HepG2 (cell line): Measurements from ENCODE around the gene ADCY6. TPM values are rescaled to one million over a fixed set of nuclear protein-coding genes. Genes with fewer than 3 reads are reported as not detected.
A peak's percentile ranks its signal among the peaks of the same experiment; 100 is the strongest.

Experiments used
- ATAC-seq: fragments of 200-7000 bp; cut with Tn5 transposase; 3 replicates; pipeline ENCODE4 v1.9.1; 2020; ENCODE audit warnings: mild to moderate bottlenecking, moderate library complexity
- BruUV-seq: library from RNA; stranded (reverse); fragments of 400-500 nt; replicated peaks from 2 replicates; lab custom pipeline; 2021; lab: Mats Ljungman, UMichigan
- CTCF ChIA-PET: fragments of 300-600 bp; formaldehyde crosslinking; extraction: SDS; loops from one replicate; lab custom pipeline; 2021; ENCODE audit warnings: low total read pairs, inconsistent platforms, low intra/inter-chr PET ratio; lab: Yijun Ruan, JAX
- POLR2A ChIA-PET: fragments of 350-600 bp; sonication (Branson Sonifier 250); formaldehyde crosslinking; loops from one replicate; lab custom pipeline; 2020; ENCODE audit warnings: antibody characterized with exemption, inconsistent platforms; lab: Yijun Ruan, JAX
- DNase-seq: peaks from one replicate; pipeline ENCODE4 v3.0.0-alpha.2; 2015; ENCODE audit warnings: low spot score
- FAIRE-seq: peaks from 3 replicates; lab custom pipeline; 2011; peaks lifted over from hg19 to GRCh38; lab: Jason Lieb, UNC
- H2AFZ ChIP-seq: one replicate; pipeline ENCODE4 v1.6.1; 2011; ENCODE audit warnings: low read length, inconsistent platforms
- H3K27ac ChIP-seq: fragments of 300-600 bp; 3 replicates; pipeline ENCODE4 v1.8.0; 2011; ENCODE audit warnings: mixed run types, mild to moderate bottlenecking, mixed read lengths, low read length, inconsistent platforms; ENCODE audit not compliant: insufficient read depth; ENCODE audit errors: extremely low read length
- H3K27me3 ChIP-seq, 2 experiments: fragments of 200-600 bp in 1 of 2; 2 replicates in 1 of 2; 3 replicates in 1 of 2; pipeline versions ENCODE4 v1.6.0 to v1.8.0; 2011; ENCODE audit warnings: low read length in 2 of 2, mild to moderate bottlenecking in 2 of 2, moderate library complexity in 2 of 2, inconsistent platforms in 1 of 2; ENCODE audit not compliant: insufficient read depth in 2 of 2, control insufficient read depth in 1 of 2
- H3K36me3 ChIP-seq, 2 experiments: fragments of 200-600 bp in 1 of 2; replicated peaks in 1 of 2; 2 replicates in 1 of 2; 3 replicates in 1 of 2; pipeline versions ENCODE4 v1.5.1 to v1.8.0; 2011; ENCODE audit warnings: low read length in 2 of 2, inconsistent platforms in 1 of 2; ENCODE audit not compliant: insufficient read depth in 2 of 2, control insufficient read depth in 1 of 2
- H3K4me1 ChIP-seq: 2 replicates; pipeline ENCODE4 v1.5.1; 2012; ENCODE audit warnings: low read length, inconsistent platforms; ENCODE audit not compliant: insufficient read depth
- H3K4me2 ChIP-seq: 2 replicates; pipeline ENCODE4 v1.6.0; 2011; ENCODE audit warnings: low read depth, low read length, inconsistent platforms
- H3K4me3 ChIP-seq, 3 experiments: fragments of 200-600 bp in 1 of 3; sonication (generic), shearing (Covaris generic) in 1 of 3; replicated peaks in 1 of 3; 2 replicates each; pipeline ENCODE4 v1.5.1; 2011 to 2016; ENCODE audit warnings: low read length in 3 of 3, inconsistent platforms in 2 of 3, low read depth in 2 of 3, mild to moderate bottlenecking in 2 of 3, control low read depth in 1 of 3, mixed read lengths in 1 of 3; ENCODE audit not compliant: insufficient read depth in 1 of 3
- H3K79me2 ChIP-seq: one replicate; pipeline ENCODE4 v1.6.1; 2011; ENCODE audit warnings: low read length, inconsistent platforms; ENCODE audit not compliant: insufficient read depth
- H3K9ac ChIP-seq: 2 replicates; pipeline ENCODE4 v1.6.0; 2011; ENCODE audit warnings: mild to moderate bottlenecking, low read depth, low read length, inconsistent platforms; ENCODE audit not compliant: insufficient read depth
- H3K9me3 ChIP-seq: 2 replicates; pipeline ENCODE4 v1.5.1; 2012; ENCODE audit warnings: mild to moderate bottlenecking, low read length
- H4K20me1 ChIP-seq: 2 replicates; pipeline ENCODE4 v1.6.0; 2011; ENCODE audit warnings: inconsistent platforms, mild to moderate bottlenecking, low read length, moderate library complexity; ENCODE audit not compliant: insufficient read depth
- CEBPG ChIP-seq: IDR thresholded peaks from 2 replicates; pipeline ENCODE4 v1.6.1; 2016
- DNMT3B ChIP-seq: conservative IDR thresholded peaks from 2 replicates; pipeline ENCODE4 v1.6.1; 2016; ENCODE audit warnings: missing biosample characterization, control low read depth
- IRF2 ChIP-seq: IDR thresholded peaks from 2 replicates; pipeline ENCODE4 v1.6.1; 2018; ENCODE audit warnings: missing genetic modification reagents, missing compliant biosample characterization
- JUN ChIP-seq: sonication (generic); formaldehyde crosslinking; IDR thresholded peaks from 2 replicates; pipeline ENCODE4 v1.4.0; 2020; ENCODE audit warnings: mild to moderate bottlenecking, missing genetic modification reagents
- ONECUT2 ChIP-seq: sonication (generic); formaldehyde crosslinking; IDR thresholded peaks from 2 replicates; pipeline ENCODE4 v1.4.0; 2020; ENCODE audit warnings: missing genetic modification reagents
- REL ChIP-seq: sonication (generic); formaldehyde crosslinking; conservative IDR thresholded peaks from 2 replicates; pipeline ENCODE4 v1.8.0; 2022; ENCODE audit warnings: mild to moderate bottlenecking, missing genetic modification reagents, moderate library complexity
- REPIN1 ChIP-seq: sonication (generic); formaldehyde crosslinking; IDR thresholded peaks from 2 replicates; pipeline ENCODE4 v1.8.0; 2022; ENCODE audit warnings: missing genetic modification reagents, low read depth, mild to moderate bottlenecking, borderline replicate concordance
- SMAD3 ChIP-seq: sonication (generic); formaldehyde crosslinking; IDR thresholded peaks from 2 replicates; pipeline ENCODE4 v1.4.0; 2020; ENCODE audit warnings: missing genetic modification reagents
- STAG1 ChIP-seq: sonication (generic); formaldehyde crosslinking; IDR thresholded peaks from 2 replicates; pipeline ENCODE4 v1.4.0; 2020; ENCODE audit warnings: missing genetic modification reagents
- ZKSCAN8 ChIP-seq: IDR thresholded peaks from 2 replicates; pipeline ENCODE4 v1.6.1; 2016; ENCODE audit warnings: borderline replicate concordance, missing genetic modification reagents, missing compliant biosample characterization
- ZNF614 ChIP-seq: IDR thresholded peaks from 2 replicates; pipeline ENCODE4 v1.6.1; 2018; ENCODE audit warnings: missing biosample characterization, missing genetic modification reagents, inconsistent platforms, borderline replicate concordance
- ZSCAN9 ChIP-seq: IDR thresholded peaks from 2 replicates; pipeline ENCODE4 v1.6.1; 2016; ENCODE audit warnings: borderline replicate concordance
- WGBS: methylation state at CpG from one replicate; pipeline ENCODE4 v1.1.6; 2017; ENCODE audit warnings: low lambda C conversion rate; 5-methylcytosine and 5-hydroxymethylcytosine counted together
- in situ Hi-C: cut with HindIII; loops from 2 replicates; pipeline ENCODE4 v1.10.0; 2017; ENCODE audit warnings: low pct_unique_long_range_greater_than_20kb; ENCODE audit not compliant: extremely low pct_ligation_motif_present
- intact Hi-C: fragments of 100-400 bp; cut with micrococcal nuclease; formaldehyde crosslinking; loops from one replicate; pipeline ENCODE4 v1.10.0; 2022; ENCODE audit not compliant: unreplicated experiment
- polyA plus RNA-seq, 8 experiments: library from polyadenylated mRNA; depleted of rRNA in 3 of 8; stranded (reverse) in 7 of 8; unstranded in 1 of 8; fragments of >200 nt; fragmentation: Illumina TruSeq in 4 of 8; extraction: Trizol in 4 of 8; gene quantifications; 2 replicates each; pipeline versions ENCODE4 v1.2.1 to v1.2.3, GENCODE V29; 2011 to 2016; ENCODE audit warnings: low read depth in 4 of 8, missing spikeins in 1 of 8, mixed read lengths in 1 of 8; ENCODE audit not compliant: insufficient read depth in 1 of 8
- total RNA-seq, 5 experiments: library from RNA; depleted of rRNA; stranded (reverse); fragments of >200 nt; fragmentation: Illumina TruSeq; extraction: Trizol; gene quantifications; 2 replicates each; pipeline ENCODE4 v1.2.3, GENCODE V29; 2016; ENCODE audit warnings: low read depth in 1 of 5

Gene ADCY6
- total and polyA plus RNA-seq, 2 of the 13 experiments (the other 11 are each of a cell fraction or from before 2014, with no cell fraction given): 10.6 to 11.8 TPM

DNA sequence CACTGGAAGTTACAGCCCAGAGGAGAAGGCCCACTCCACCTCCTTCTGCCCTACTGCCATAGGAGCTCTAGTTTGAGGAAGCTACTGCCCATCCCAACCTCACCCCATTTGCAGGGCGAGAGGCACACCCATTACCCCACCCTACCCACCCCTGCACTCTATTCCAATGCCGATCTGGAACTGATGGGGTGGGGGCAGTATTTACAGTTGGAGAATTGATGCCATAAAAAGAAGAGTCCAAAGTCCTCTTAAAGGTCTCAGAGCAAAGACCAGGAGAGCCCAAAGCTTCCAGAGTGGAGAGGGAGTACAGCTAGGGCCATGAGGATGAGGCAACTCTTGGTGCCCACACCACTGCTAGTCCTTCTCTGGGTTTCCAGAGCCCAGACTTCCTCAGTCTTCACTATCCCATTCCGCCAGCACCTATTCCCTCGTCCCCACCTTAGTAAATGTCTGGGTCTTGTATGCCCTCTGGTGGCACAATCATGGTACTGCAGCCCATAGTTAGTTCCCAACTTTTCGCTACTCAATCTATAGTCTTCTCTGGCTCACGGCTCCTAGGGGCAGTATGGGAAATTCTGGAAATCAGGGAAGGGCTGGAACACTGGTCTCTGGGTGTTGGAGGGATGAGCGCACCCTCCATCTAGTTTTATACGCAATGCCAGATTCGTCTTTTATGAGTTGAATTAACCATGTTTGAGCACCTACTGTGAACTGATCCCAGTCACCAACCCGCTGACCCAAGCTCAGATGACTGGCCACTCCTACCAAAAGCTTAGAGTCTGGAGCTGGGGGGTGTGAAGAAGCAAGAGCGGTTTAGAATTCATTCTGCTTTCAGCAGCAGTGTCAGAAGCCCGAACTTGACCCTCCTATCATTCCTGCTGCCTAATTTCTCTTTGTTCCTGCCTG, 6.9 kb upstream of the ADCY6 start (continued):
- TF ChIP-seq REL (CRISPR knock-in tag) (no peak), ZNF614 (0 out of 2 replicates have a peak, but pooled peaks have one; percentile 36), ZSCAN9 (CRISPR knock-in tag) (0 out of 2 replicates have a peak, but pooled peaks have one; percentile 38), REPIN1 (peak; percentile 61; the same call in 1 of the 2 replicates), STAG1 (CRISPR knock-in tag) (peak; percentile 89), SMAD3 (CRISPR knock-in tag) (0 out of 2 replicates have a peak, but pooled peaks have one; percentile 53), DNMT3B (CRISPR knock-in tag) (0 out of 2 replicates have a peak, but pooled peaks have one; percentile 38), IRF2 (0 out of 2 replicates have a peak, but pooled peaks have one; percentile 46), ONECUT2 (CRISPR knock-in tag) (no peak)
- TF ChIP-seq, all 625 proteins: peak for 35

DNA sequence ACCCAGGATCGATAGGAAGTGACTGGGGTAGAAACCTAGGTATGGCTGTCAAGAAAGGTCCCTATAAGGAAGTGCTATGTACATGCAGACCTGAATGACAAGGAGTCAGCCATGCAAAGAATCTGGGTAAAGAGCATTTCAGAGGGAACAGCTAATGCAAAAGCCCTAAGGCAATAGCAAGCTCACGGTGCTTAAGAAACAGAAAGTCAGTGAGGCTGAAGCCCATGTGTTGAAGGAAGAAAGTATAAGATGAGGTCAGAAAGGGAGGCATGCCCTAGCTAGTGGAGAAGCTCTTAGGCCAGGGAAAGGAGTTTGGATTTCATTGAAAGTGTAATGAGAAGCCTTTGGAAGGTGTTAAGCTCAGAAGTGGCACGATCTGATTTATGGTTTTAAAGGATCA, 6.0 kb upstream of the ADCY6 start:
- Histone ChIP-seq H2AFZ (no peak overlapping the region), H3K27ac (no peak overlapping the region), H3K27me3 (no peaks in the 10 kb centered on the region), H3K79me2 (no peaks in the 10 kb centered on the region), H3K36me3 (no peaks in the 10 kb centered on the region), H3K4me2 (no peak overlapping the region), H3K9me3 (no peaks in the 10 kb centered on the region), H4K20me1 (no peaks in the 10 kb centered on the region), H3K4me1 (peaks cover 28% of the 10 kb centered on the region), H3K9ac (no peak overlapping the region), H3K4me3 (no peak overlapping the region)
- CTCF ChIA-PET: interaction anchor here (1.9 to 3.6 kb wide), 2 partner anchors 20 to 42 kb away, joined by 7 to 41 read pairs; no protein-coding TSS in a partner anchor
- in situ Hi-C loops: loop anchor here (5.0 kb wide), 1 partner anchor 43 kb away; no protein-coding TSS in a partner anchor
- intact Hi-C loops: loop anchor here (1.0 kb wide), 1 partner anchor 42 kb away; no protein-coding TSS in a partner anchor
- DNase-seq (no peak), ATAC-seq (no peak), FAIRE-seq (no peak)
- WGBS: 44% methylated on average over 3 of the region's 3 CpGs
- POLR2A ChIA-PET: interaction anchor here (0.7 kb wide), 1 partner anchor 42 kb away, joined by 7 read pairs; no protein-coding TSS in a partner anchor
- no TSS peak for BruUV-seq
- TF ChIP-seq JUN (CRISPR knock-in tag) (no peak), ZKSCAN8 (CRISPR knock-in tag) (no peak), CEBPG (CRISPR knock-in tag) (no peak)
